SU-DHL-6 (cell line): ENCODE measurements around the gene REXO1.

Source experiments
- H2AFZ ChIP-seq: fragments of 200-600 bp; sonication (generic); 2 replicates; pipeline ENCODE4 v1.6.1; 2014; ENCODE audit warnings: low read depth, mild to moderate bottlenecking, moderate library complexity, mixed read lengths, antibody characterized with exemption, low read length; ENCODE audit not compliant: severe bottlenecking
- H3F3A ChIP-seq: fragments of 200-600 bp; shearing (Covaris generic); 2 replicates; pipeline ENCODE4 v1.6.0; 2016; ENCODE audit warnings: antibody characterized with exemption, mild to moderate bottlenecking; ENCODE audit not compliant: insufficient read depth
- H3K27ac ChIP-seq: fragments of 200-600 bp; sonication (generic); 2 replicates; pipeline ENCODE4 v1.5.1; 2016; ENCODE audit warnings: low read depth, mild to moderate bottlenecking, low read length, moderate library complexity, mixed read lengths
- H3K27me3 ChIP-seq: fragments of 200-600 bp; sonication (generic), shearing (Covaris generic); 2 replicates; pipeline ENCODE4 v1.6.0; 2014; ENCODE audit warnings: mild to moderate bottlenecking, low read length
- H3K36me3 ChIP-seq: fragments of 200-600 bp; sonication (generic); 2 replicates; pipeline ENCODE4 v1.6.1; 2014; ENCODE audit warnings: mild to moderate bottlenecking, low read length, mixed read lengths
- H3K4me2 ChIP-seq: fragments of 300-600, 200-600 bp; shearing (Covaris generic), sonication (generic); 2 replicates; pipeline ENCODE4 v1.6.0; 2014; ENCODE audit warnings: low read length, low read depth, mild to moderate bottlenecking; ENCODE audit not compliant: poor library complexity, severe bottlenecking
- H3K4me3 ChIP-seq: fragments of 200-600 bp; sonication (generic); 2 replicates; pipeline ENCODE4 v1.5.1; 2014; ENCODE audit warnings: antibody characterized with exemption, low read length, mild to moderate bottlenecking, mixed read lengths; ENCODE audit not compliant: insufficient read depth, poor library complexity, severe bottlenecking
- H3K79me2 ChIP-seq: fragments of 200-600 bp; sonication (generic); 2 replicates; pipeline ENCODE4 v1.6.1; 2014; ENCODE audit warnings: mild to moderate bottlenecking, low read length, moderate library complexity; ENCODE audit not compliant: insufficient read depth
- H3K9ac ChIP-seq: fragments of 200-600 bp; sonication (generic); 2 replicates; pipeline ENCODE4 v1.7.0; 2014; ENCODE audit warnings: mild to moderate bottlenecking, low read length
- H3K9me2 ChIP-seq: fragments of 200-600 bp; sonication (generic); replicated peaks from 2 replicates; pipeline ENCODE4 v1.6.1; 2014; ENCODE audit warnings: low read length; ENCODE audit not compliant: insufficient read depth
- H3K9me3 ChIP-seq: fragments of 200-600 bp; sonication (generic); 2 replicates; pipeline ENCODE4 v1.6.1; 2014; ENCODE audit warnings: low read length, mixed read lengths; ENCODE audit not compliant: insufficient read depth
- H4K20me1 ChIP-seq: fragments of 200-600 bp; sonication (generic); 2 replicates; pipeline ENCODE4 v1.6.1; 2014; ENCODE audit warnings: low read depth, mild to moderate bottlenecking, antibody characterized with exemption, low read length, moderate library complexity, mixed read lengths
- CTCF ChIP-seq: fragments of 200-600 bp; sonication (generic); IDR thresholded peaks from one replicate; pipeline ENCODE4 v1.5.1; 2017; ENCODE audit warnings: antibody characterized with exemption, mild to moderate bottlenecking, low read length, moderate library complexity; ENCODE audit not compliant: insufficient read depth, poor library complexity, severe bottlenecking
- EZH2phosphoT487 ChIP-seq: fragments of 200-600 bp; sonication (generic), shearing (Covaris generic); conservative IDR thresholded peaks from 2 replicates; pipeline ENCODE4 v1.6.1; 2018; ENCODE audit warnings: mild to moderate bottlenecking, antibody characterized with exemption, low read length, moderate library complexity, mixed read lengths

The REXO1 gene

GRCh38 chr19:1776606-1777147 lies 71.6 kb downstream of the REXO1 start:
- H3K9me3 ChIP-seq, result no peaks in the 10 kb centered on the region
- TF ChIP-seq CTCF (no peak), EZH2phosphoT487 (no peak)
- no peak overlapping the region for H3K9ac ChIP-seq
- H2AFZ ChIP-seq, result no peak overlapping the region
- H3K36me3 ChIP-seq, result no peaks in the 10 kb centered on the region
- H4K20me1 ChIP-seq, result no peaks in the 10 kb centered on the region
- no peaks in the 10 kb centered on the region for H3F3A ChIP-seq
- no peak overlapping the region for H3K27ac ChIP-seq
- H3K27me3 ChIP-seq, result no peaks in the 10 kb centered on the region
- H3K79me2 ChIP-seq, result no peaks in the 10 kb centered on the region
- H3K4me2 ChIP-seq, result no peak overlapping the region
- H3K4me3 ChIP-seq, result no peak overlapping the region
- H3K9me2 ChIP-seq, result no peaks in the 10 kb centered on the region

- Histone ChIP-seq H3K27me3 (no peaks in the 10 kb centered on the region), H3K79me2 (no peaks in the 10 kb centered on the region), H3K9me3 (no peaks in the 10 kb centered on the region), H3K9me2 (no peaks in the 10 kb centered on the region), H3K4me3 (no peak overlapping the region), H3K9ac (no peak overlapping the region), H3K4me2 (no peak overlapping the region), H3K27ac (no peak overlapping the region), H4K20me1 (no peaks in the 10 kb centered on the region), H3F3A (no peaks in the 10 kb centered on the region), H3K36me3 (no peaks in the 10 kb centered on the region), H2AFZ (no peak overlapping the region)
- no peak for TF ChIP-seq EZH2phosphoT487
- no peak for TF ChIP-seq CTCF
Measured at GRCh38 chr19:1775951-1776605, 72.2 kb downstream of the REXO1 start.

GRCh38 chr19:1774989-1775772 lies 73.1 kb downstream of the REXO1 start:
- TF ChIP-seq EZH2phosphoT487 (no peak), CTCF (no peak)
- no peaks in the 10 kb centered on the region for H4K20me1 ChIP-seq
- no peaks in the 10 kb centered on the region; the same call in 1 of the 2 replicates for H3K9me3 ChIP-seq
- H2AFZ ChIP-seq, result no peak overlapping the region
- no peaks in the 10 kb centered on the region for H3K36me3 ChIP-seq
- no peak overlapping the region for H3K9ac ChIP-seq
- H3F3A ChIP-seq, result no peaks in the 10 kb centered on the region
- no peak overlapping the region for H3K27ac ChIP-seq
- H3K27me3 ChIP-seq, result no peaks in the 10 kb centered on the region
- no peak overlapping the region for H3K4me3 ChIP-seq
- H3K4me2 ChIP-seq, result no peak overlapping the region
- no peaks in the 10 kb centered on the region for H3K9me2 ChIP-seq
- H3K79me2 ChIP-seq, result no peaks in the 10 kb centered on the region
